ENCODE data around the gene NACC2.

Gene NACC2

DNA sequence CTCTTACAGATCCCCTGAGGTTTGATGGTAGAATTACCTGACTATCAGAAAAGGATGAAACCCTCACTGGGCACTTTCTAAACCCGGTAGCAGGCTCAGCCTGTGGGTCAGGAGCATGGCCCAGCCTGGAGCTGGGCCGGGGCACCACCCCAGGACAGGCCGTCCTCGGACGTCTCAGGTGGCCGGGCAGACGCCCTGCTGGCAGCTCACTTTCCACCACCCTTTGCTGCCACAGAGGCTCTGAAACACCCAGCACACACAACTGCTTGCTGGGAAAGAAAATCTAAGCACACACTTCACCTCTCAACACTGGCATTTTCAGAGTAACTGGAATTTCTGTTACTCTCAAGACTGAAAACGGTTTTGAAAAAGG, 138.3 kb downstream of the NACC2 start:
- Histone ChIP-seq H3K27me3 (ENCODE audit: low read depth, low read length) (no peaks in the 10 kb centered on the region), H3K36me3 (ENCODE audit: control insufficient read depth in 1 of 2, insufficient read depth in 2 of 2, low read length in 2 of 2) (peaks cover 11 to 28% of the 10 kb centered on the region in 2 donors), H3K4me3 (ENCODE audit: low read depth in 1 of 2, low read length in 2 of 2) (no peak overlapping the region), H3K27ac (ENCODE audit: low read length) (no peak overlapping the region), H3K9me3 (ENCODE audit: control insufficient read depth in 1 of 2, low read length in 2 of 2) (no peaks in the 10 kb centered on the region), H3K4me1 (ENCODE audit: control insufficient read depth in 1 of 2, insufficient read depth in 2 of 2, low read length in 2 of 2) (peaks cover 10 to 14% of the 10 kb centered on the region in 2 donors)

Data from muscle layer of duodenum (tissue), 2 donors.